MCF 10A (cell line): Measurements from ENCODE around the gene SOX5. TPM values are rescaled to one million over a fixed set of nuclear protein-coding genes. Genes with fewer than 3 reads are reported as not detected.

Experiments used
- BruUV-seq: library from RNA; stranded (reverse); fragments of 400-500 nt; replicated peaks from 2 replicates; lab custom pipeline; 2021; lab: Mats Ljungman, UMichigan
- CTCF ChIA-PET: fragments of 300-600 bp; sonication (Branson Sonifier 250); formaldehyde crosslinking; extraction: SDS; loops from one replicate; lab custom pipeline; 2021; ENCODE audit warnings: antibody characterized with exemption, inconsistent platforms; lab: Yijun Ruan, JAX
- POLR2A ChIA-PET: fragments of 300-600, 350-650 bp; sonication (Branson Sonifier 250); formaldehyde crosslinking; extraction: SDS; loops from one replicate; lab custom pipeline; 2020; ENCODE audit warnings: antibody characterized with exemption, inconsistent platforms; lab: Yijun Ruan, JAX
- DNase-seq: peaks from one replicate; pipeline ENCODE4 v3.0.0-alpha.2; 2018; ENCODE audit not compliant: unreplicated experiment
- H3K27ac Mint-ChIP-seq: one replicate; pipeline ENCODE4 v1.8.0; 2022; ENCODE audit warnings: mild to moderate bottlenecking, low read depth, mixed read lengths; ENCODE audit not compliant: unreplicated experiment
- H3K27me3 Mint-ChIP-seq: one replicate; pipeline ENCODE4 v1.8.0; 2022; ENCODE audit warnings: mixed read lengths; ENCODE audit not compliant: insufficient read depth, unreplicated experiment
- H3K36me3 Mint-ChIP-seq: one replicate; pipeline ENCODE4 v1.8.0; 2022; ENCODE audit warnings: mild to moderate bottlenecking, moderate library complexity, mixed read lengths; ENCODE audit not compliant: insufficient read depth, unreplicated experiment
- H3K4me1 Mint-ChIP-seq: one replicate; pipeline ENCODE4 v1.8.0; 2022; ENCODE audit warnings: mixed read lengths; ENCODE audit not compliant: insufficient read depth, unreplicated experiment
- H3K4me3 Mint-ChIP-seq: one replicate; pipeline ENCODE4 v1.8.0; 2022; ENCODE audit warnings: mild to moderate bottlenecking, moderate library complexity, mixed read lengths; ENCODE audit not compliant: unreplicated experiment
- H3K9me3 Mint-ChIP-seq: one replicate; pipeline ENCODE4 v1.8.0; 2022; ENCODE audit warnings: mixed read lengths; ENCODE audit not compliant: unreplicated experiment
- intact Hi-C: fragments of 100-400 bp; cut with micrococcal nuclease; formaldehyde crosslinking; loops from 2 replicates; pipeline ENCODE4 v1.14.1; 2022
- total RNA-seq: library from RNA; stranded (reverse); gene quantifications from 2 replicates; pipeline ENCODE4 v1.2.3, GENCODE V29; 2022
- TF ChIP-seq, protein P1 (sequence below): fragments of 200-600 bp; IDR thresholded peaks from one replicate; pipeline ENCODE4 v1.8.0; 2022; ENCODE audit warnings: antibody characterized with exemption, mild to moderate bottlenecking; ENCODE audit not compliant: unreplicated experiment

SOX5 gene
- total RNA-seq, 1 experiment from 2014 or later, result 0.91 TPM

DNA sequence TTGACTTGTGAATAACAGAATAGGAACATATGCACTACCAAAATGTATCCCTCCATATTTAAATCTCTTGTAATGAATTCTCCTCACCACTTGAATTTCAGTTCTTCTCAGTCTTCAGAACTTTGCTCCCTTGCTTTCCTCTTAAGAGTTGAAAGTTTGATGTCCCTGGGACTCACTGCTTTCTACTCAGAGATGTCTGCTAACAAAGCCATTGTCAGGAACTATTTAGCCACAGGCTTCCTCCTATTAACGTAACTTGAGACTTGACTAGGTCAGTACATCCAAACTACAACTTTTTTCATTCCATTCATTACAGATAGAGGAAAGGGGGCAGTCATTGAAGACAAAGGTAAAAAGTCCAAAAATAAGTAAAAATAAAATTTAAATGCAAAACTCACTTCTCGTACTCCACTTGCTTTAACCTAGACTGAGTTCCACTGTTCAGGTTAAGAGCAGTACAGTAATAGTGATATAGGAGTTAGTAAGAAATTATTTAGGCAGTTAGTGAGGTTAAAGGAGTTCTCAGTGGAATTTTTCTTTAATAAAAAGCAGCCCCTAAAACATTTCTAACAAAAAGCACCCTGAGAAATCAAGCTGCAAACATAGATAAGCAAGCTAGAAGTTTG, 364.2 kb downstream of the SOX5 start:
- Mint-ChIP-seq H3K27me3 (peaks cover 32% of the 10 kb centered on the region), H3K36me3 (no peaks in the 10 kb centered on the region), H3K9me3 (no peaks in the 10 kb centered on the region), H3K4me3 (no peak overlapping the region), H3K4me1 (no peaks in the 10 kb centered on the region), H3K27ac (no peak overlapping the region)
- ChIA-PET POLR2A (no interaction called here), CTCF (no interaction called here)
- DNase-seq, result no peak
- intact Hi-C loops, result no loop called here
- BruUV-seq, result no TSS peak
- TF ChIP-seq, protein P1, sequence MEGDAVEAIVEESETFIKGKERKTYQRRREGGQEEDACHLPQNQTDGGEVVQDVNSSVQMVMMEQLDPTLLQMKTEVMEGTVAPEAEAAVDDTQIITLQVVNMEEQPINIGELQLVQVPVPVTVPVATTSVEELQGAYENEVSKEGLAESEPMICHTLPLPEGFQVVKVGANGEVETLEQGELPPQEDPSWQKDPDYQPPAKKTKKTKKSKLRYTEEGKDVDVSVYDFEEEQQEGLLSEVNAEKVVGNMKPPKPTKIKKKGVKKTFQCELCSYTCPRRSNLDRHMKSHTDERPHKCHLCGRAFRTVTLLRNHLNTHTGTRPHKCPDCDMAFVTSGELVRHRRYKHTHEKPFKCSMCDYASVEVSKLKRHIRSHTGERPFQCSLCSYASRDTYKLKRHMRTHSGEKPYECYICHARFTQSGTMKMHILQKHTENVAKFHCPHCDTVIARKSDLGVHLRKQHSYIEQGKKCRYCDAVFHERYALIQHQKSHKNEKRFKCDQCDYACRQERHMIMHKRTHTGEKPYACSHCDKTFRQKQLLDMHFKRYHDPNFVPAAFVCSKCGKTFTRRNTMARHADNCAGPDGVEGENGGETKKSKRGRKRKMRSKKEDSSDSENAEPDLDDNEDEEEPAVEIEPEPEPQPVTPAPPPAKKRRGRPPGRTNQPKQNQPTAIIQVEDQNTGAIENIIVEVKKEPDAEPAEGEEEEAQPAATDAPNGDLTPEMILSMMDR, result no peak

DNA sequence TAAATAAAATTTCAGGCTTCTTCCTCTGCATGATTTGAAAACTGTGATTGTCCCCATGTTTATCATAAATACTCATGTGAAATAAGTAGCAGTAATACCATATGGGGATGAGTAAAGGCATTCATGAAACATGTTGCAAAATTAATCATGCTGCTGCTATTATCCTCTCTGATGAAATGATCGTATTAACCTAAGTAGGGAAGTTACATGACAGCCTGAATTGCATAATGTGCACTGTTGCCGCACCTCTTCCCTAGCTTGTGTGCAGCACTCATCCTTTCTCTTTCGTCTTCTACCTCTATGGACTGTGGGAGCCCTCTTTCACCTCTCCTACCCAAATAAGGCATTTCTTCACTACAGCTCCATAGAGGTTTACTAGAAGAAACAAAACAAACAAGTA, 367.6 kb downstream of the SOX5 start:
- CTCF ChIA-PET, result no interaction called here
- H3K27ac Mint-ChIP-seq, result no peak overlapping the region
- no peak for DNase-seq

DNA sequence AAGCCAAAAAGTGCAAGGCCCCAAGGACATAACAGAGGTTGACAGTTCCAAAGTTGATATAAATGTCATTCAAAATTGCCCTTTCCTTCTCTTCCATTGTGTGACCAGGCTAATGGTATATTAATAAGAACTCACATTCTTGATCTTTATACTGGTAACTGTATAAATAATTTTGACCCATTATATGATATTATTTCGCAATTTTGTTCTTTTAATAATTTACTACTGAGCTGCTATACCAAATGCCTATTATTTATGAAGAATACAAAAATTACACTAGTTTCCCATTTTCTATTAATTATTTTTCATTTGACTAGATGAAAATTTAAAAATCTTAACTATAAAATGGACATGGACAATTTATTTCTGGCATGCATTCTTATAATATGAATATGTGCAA, 370.2 kb downstream of the SOX5 start:
- CTCF ChIA-PET, result no interaction called here
- H3K4me1 Mint-ChIP-seq, result no peaks in the 10 kb centered on the region
- BruUV-seq, result no TSS peak
- H3K9me3 Mint-ChIP-seq, result no peaks in the 10 kb centered on the region
- no peak overlapping the region for H3K4me3 Mint-ChIP-seq
- H3K27ac Mint-ChIP-seq, result no peak overlapping the region
- intact Hi-C loops, result no loop called here
- TF ChIP-seq, protein P1, result no peak
- no peak for DNase-seq
- peaks cover 12% of the 10 kb centered on the region for H3K27me3 Mint-ChIP-seq
- no peaks in the 10 kb centered on the region for H3K36me3 Mint-ChIP-seq
- POLR2A ChIA-PET, result no interaction called here

More for the DNA sequence above, 367.6 kb downstream of the SOX5 start:
- H3K4me1 Mint-ChIP-seq, result no peaks in the 10 kb centered on the region
- POLR2A ChIA-PET, result no interaction called here
- H3K27me3 Mint-ChIP-seq, result peaks cover 22% of the 10 kb centered on the region
- H3K9me3 Mint-ChIP-seq, result no peaks in the 10 kb centered on the region
- intact Hi-C loops, result no loop called here
- no TSS peak for BruUV-seq
- no peak overlapping the region for H3K4me3 Mint-ChIP-seq
- H3K36me3 Mint-ChIP-seq, result no peaks in the 10 kb centered on the region
- TF ChIP-seq, protein P1, result no peak

DNA sequence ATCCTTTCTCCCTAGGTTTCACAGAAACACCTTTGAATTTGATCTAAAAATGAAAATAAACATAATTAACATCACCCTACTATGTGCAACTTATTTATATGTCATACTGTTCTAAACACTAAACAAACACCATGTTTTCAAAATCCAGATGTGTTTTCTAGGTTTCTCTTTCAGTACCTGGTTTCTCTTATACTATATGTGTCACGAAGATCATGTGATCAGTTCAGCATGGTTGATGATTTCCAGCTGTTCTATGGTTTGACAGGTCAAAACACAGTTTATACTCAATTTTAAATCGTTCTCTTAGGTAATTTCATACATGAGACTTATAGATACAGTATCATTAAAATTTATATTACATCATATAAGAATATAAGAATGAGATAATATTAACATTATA, 373.1 kb downstream of the SOX5 start:
- no peaks in the 10 kb centered on the region for H3K9me3 Mint-ChIP-seq
- no peak overlapping the region for H3K27ac Mint-ChIP-seq
- no peaks in the 10 kb centered on the region for H3K4me1 Mint-ChIP-seq
- TF ChIP-seq, protein P1, result no peak
- no peak for DNase-seq
- POLR2A ChIA-PET, result interaction anchor here (0.6 to 1.0 kb wide), 2 partner anchors 15 to 92 kb away, joined by 3 read pairs; no protein-coding TSS in a partner anchor
- BruUV-seq, result no TSS peak
- CTCF ChIA-PET, result interaction anchor here (0.5 to 0.8 kb wide), 3 partner anchors 19 to 887 kb away, joined by 3 read pairs; no protein-coding TSS in a partner anchor
- H3K4me3 Mint-ChIP-seq, result no peak overlapping the region
- H3K36me3 Mint-ChIP-seq, result no peaks in the 10 kb centered on the region
- peaks cover 11% of the 10 kb centered on the region for H3K27me3 Mint-ChIP-seq
- intact Hi-C loops, result no loop called here
